HL-60 (cell line): ENCODE data around the gene DCAF10.

Experiments used
- POLR2AphosphoS5 ChIP-seq: IDR thresholded peaks from 2 replicates; pipeline ENCODE4 v1.6.1; 2012; ENCODE audit warnings: low read depth
- TF ChIP-seq, protein P1 (sequence below): IDR thresholded peaks from one replicate; pipeline ENCODE4 v1.5.1; 2011; ENCODE audit warnings: low read length, control low read depth, inconsistent platforms; ENCODE audit not compliant: insufficient read depth

DNA sequence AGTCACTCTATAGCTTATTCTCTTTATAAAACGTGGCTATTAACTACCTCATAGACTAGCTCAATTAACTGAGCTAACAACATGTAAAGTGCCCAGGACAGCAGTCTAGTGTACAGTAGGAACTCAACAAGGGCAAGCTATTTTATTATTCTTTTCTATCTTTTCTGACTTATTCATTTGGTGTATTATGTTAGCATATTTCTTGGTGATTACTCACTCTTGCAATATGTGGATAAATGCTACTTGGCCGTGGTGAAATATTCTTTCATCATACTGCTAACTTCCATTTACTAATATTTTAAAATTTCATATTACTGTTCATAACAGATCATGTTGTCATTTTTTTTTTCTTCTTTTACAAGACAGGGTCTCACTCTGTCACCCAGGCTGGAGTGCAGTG lies 98.4 kb downstream of the DCAF10 start:
- TF ChIP-seq, protein P1, sequence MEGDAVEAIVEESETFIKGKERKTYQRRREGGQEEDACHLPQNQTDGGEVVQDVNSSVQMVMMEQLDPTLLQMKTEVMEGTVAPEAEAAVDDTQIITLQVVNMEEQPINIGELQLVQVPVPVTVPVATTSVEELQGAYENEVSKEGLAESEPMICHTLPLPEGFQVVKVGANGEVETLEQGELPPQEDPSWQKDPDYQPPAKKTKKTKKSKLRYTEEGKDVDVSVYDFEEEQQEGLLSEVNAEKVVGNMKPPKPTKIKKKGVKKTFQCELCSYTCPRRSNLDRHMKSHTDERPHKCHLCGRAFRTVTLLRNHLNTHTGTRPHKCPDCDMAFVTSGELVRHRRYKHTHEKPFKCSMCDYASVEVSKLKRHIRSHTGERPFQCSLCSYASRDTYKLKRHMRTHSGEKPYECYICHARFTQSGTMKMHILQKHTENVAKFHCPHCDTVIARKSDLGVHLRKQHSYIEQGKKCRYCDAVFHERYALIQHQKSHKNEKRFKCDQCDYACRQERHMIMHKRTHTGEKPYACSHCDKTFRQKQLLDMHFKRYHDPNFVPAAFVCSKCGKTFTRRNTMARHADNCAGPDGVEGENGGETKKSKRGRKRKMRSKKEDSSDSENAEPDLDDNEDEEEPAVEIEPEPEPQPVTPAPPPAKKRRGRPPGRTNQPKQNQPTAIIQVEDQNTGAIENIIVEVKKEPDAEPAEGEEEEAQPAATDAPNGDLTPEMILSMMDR = no peak
- TF ChIP-seq POLR2AphosphoS5 = no peak
